ENCODE measurements around the gene POGLUT3.

The POGLUT3 gene, protein sequence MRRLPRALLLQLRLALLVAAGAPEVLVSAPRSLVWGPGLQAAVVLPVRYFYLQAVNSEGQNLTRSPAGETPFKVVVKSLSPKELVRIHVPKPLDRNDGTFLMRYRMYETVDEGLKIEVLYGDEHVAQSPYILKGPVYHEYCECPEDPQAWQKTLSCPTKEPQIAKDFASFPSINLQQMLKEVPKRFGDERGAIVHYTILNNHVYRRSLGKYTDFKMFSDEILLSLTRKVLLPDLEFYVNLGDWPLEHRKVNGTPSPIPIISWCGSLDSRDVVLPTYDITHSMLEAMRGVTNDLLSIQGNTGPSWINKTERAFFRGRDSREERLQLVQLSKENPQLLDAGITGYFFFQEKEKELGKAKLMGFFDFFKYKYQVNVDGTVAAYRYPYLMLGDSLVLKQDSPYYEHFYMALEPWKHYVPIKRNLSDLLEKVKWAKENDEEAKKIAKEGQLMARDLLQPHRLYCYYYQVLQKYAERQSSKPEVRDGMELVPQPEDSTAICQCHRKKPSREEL
- 6.7 to 15.8 reads per million in 2 experiments for total RNA-seq

DNA sequence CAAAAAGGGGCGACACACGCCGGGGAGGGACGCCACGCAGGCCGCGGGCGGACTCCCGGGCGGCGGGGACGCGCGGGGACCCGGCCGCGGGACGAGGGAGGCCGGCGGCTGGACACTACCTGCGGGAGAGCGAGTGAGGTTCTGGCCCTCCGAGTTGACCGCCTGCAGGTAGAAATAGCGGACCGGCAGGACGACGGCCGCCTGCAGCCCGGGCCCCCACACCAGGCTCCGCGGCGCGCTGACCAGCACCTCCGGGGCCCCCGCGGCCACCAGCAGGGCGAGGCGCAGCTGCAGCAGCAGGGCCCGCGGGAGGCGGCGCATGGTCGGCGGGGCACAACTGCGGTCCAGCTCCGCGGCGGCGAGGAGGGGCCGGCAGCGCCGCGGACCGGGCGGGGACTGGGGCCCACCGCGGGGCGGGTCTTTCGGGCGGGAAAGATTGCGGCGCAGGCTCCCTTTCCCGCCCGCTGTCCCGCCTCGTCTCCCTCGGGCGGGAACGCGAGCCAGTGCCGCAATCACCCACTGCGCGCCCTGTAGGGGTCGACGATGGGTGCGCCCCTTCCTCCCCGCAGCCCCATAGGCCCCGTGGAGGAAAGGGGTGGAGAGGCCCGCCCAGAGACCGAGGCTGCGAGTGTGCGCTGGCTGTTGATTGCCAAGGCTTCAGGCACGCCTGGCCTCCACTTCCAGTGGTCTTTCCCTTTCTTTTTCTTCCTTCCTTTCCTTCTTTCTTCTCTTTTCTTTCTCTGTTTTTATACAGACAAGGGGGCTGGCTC lies at the start of gene POGLUT3:
Gene POGLUT3, minus strand, starts transcription at position 339 of the 770 bp plus-strand sequence. Its CDS starts 18 bp downstream, at position 321.
- DNase-seq (ENCODE audit: low read depth) = peak; percentile 20

DNA sequence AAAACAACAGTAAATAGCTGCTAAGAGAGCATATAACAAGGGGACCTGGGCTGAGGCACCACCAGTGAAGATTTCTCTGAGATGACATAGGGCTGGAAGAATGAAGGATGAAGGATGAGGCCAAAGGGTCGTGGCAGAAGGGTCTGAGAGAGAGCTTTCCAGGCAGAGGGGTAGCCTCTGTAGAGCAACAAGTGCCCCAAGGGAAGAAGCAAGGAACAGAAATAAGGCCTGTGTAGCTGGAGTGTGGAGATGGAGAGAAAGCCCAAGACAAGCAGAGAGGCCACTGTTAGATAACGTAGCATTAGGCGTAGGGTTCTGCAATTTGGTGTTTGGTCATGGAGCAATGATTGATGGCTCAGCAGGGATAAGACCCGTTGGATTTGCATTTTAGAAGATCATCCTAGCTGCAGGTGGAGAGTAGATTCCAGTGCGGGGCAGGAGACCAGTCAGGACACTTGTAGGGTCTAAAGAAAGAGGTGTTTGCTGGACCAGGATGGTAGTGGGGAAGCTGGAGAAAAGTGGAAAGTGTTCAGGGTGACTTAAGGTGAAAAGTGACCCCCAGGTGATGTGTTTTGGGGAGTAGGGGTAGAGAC lies 47.8 kb upstream of the POGLUT3 start:
- DNase-seq (ENCODE audit: low read depth) = no peak

DNA sequence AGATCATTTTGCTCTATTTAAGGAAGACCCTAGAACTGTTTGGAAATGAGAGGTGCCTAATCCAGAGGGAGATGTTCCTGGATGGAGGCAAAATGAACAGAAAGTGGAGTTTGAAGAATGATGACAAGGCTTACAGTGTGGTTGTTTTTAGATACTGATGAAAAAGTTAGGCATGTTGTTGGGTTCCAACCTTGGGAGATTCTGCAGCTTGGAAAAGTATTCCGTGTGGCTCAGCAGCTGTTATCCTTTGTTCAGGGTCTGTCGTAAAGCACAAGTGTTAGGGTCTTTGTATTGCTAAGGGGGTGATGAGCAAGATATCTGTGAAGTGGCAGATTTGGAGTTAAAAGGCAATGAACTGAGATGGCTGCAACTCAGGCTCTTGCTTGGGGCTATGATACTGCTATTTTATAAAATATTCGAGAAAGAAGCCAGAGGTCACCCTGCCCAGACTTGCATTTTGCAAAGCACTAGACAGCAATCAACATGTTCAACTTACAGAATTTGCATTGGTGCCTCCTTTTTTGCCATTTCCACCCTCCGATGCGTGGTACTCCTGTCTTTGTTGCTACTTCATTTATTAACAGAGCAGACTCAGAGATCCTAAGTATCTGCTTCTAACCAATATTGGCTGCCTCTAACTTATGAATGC lies 45.3 kb upstream of the POGLUT3 start:
- no peak for DNase-seq (ENCODE audit: low read depth)

DNA sequence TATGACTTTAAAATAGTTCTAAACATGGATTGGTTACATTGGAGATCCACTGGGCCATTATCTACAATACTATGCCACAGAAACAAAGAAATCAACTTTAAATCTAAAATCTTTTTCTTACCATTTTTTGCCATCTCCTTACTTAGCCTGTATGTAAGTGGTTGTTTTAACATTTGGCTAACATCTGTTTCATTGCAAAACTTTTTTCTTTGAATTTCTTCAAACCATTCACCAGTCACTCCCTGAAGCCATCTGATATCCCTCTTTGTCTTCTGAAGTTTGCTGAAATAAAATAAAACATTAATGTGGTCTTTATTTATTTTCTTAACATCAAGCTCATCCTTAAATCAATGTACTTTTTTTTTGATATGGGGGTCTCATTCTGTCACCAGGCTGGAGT lies 43.3 kb upstream of the POGLUT3 start:
- DNase-seq (ENCODE audit: low read depth) = no peak

DNA sequence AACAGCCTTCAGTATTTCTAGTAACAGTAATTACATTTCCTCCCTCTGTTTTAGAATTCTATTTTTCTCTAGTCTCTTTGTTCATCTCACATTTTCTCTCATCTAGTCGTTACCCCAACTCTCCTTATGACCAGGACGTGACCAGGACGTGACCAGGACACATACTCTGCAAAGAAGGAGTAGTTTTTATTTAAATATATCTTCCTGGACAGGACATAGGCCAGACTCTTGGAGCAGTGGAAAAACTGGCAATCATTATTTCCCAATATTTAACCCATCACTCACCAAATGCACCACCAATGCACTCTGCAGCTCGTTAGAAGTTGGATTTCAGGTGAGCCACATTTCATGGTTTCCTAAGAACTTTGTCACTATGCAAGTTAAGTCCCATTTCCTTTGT lies 40.3 kb upstream of the POGLUT3 start:
- no peak for DNase-seq (ENCODE audit: low read depth)

DNA sequence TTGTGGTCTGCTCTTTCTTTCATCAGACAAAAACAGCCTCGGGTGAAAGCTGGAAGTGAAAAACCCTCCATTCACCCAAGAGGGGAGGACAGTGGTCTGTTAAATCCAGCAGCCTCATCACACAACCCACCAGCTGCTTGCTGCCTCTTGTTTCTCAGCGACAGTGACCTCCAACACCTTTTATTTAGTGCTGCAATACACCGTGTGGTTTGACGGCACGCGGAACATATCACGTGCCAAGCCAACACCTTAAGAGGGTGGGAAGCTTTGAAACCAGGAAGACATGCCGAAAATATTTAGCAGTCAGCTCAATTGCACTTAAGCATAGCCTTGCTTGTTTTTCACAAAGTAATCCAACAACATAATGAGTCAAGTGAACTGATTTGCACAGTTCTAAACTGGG lies 39.8 kb upstream of the POGLUT3 start:
- DNase-seq (ENCODE audit: low read depth) = no peak

DNA sequence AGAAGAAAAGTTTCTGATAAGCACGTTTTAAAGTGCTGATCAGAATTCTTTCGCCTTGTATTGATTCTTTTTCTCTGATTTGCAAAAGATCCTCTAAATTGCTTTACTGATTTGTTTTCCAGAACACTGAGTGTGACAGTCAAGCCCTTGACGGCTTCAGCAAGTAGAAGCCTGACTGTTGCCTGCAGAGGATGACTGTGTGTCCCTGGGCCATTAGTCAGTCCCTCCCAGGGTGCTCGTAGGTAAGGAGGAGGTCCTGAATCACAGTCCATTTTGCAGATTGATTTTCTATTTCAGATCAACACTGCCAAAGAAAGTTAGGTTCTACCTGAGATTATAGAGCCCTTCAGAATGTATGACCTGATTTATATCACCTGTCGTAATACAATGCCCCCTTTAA lies 38.6 kb upstream of the POGLUT3 start:
- DNase-seq (ENCODE audit: low read depth) = no peak

DNA sequence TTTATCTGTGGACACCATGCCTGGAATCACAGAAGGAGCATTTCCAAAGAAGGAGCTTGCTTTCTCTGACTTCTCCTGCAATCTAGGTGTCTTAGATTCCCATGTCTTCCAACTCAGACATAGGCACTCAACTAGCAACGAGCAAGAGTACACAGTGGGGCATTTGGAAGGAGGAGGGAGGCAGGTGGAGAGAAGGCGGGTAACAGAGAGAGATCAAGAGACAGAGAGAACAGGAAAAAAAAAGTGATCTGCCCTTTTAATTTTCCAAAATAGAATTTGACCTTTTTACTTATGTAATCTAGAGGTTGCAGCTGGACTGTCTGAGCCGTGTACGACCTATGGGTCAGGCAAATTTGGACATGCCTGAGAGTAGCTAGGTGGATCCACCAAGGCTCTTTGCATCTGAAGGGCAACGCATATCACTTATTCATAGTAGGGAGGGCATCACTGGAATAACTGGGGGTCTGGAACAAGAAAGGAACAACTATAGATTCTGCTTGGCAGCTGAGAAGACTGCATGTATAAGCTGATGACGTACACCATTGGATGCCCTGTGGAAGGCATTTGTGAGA lies 37.3 kb upstream of the POGLUT3 start:
- no peak for DNase-seq (ENCODE audit: low read depth)

DNA sequence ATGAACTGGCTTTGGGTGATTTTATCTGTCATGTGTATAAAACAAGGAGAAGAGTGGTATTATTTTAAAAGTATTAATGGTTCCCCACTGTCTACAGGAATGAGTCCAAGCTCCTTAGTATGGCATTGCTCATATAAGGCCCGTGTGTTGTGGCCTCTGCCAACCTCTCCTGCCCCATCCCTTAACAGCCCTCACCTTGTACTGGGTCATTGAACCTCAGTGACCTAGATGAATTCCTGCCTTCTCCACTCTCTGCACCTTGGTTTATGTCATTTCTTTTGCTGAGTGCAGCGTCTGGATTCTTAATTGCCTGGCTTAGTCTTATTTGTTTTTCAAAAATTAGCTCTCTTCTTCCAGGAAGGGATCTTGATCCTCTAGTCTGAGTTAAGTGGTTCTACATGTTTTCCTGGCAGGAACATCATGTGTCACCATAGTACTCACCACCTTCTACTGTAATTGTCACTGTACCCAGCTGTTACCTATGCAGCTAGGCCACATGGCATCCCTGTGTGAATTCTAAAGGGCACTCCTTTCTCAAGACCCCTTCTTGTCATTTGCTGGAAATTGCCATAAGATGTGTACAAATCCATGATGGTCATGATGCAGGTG lies 36.2 kb upstream of the POGLUT3 start:
- no peak for DNase-seq (ENCODE audit: low read depth)

DNA sequence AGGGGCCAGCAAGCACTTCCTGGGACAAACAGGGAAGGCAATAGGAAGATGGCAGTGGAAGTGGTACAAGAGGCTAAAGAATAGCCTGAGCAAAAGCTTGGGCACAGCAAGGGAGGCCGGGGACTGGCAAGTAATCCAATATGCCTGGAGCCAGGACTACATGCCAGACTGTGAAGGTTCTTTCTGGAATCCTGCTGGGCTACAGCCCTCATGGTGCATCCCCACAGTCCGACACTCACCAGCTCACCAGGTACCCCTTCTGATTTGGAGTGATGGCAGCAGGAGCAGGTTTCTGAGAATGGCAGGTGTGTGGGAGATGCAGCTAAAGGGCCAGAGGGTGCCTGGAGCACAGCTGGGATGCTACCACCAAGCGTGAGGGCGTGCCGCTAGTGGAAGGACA lies 32.2 kb upstream of the POGLUT3 start:
- DNase-seq (ENCODE audit: low read depth) = no peak

DNA sequence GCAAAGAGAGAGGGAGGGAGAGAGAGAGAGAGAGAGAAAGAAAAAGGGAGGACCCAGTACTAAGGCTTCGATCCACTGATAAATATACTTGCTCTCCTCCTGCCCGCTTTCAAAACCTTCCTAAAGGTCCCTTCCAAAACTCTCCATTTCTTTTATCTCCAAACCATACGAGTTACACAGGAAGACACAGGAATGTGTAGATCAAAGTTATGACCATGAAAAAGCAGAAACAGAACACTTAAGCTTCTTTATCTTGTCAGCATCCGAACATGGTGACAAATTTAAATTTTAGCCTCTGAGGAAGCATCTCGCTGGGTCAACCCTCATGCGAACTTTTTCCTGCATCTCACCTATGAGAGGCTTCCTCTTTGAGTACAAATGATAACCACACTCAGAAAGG lies 29.2 kb upstream of the POGLUT3 start:
- DNase-seq (ENCODE audit: low read depth) = no peak

DNA sequence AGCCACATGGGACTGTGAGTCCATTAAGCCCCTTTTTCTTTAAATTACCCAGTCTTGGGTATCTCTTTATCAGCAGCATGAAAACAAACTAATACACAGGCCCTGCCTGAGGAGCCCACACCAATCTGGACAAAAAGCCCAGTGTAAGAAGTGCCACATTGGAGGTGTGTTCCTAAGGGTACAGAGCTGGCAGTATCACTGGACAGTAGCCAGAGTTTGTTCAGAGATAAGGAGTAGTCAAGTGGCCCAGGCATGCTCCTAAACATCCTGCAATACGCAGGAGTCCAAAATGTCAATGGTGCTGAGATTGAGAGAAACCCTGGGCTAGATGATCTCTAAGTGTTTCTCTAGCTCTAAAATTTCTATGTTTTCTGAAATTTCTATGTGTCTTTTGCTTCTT lies 27.0 kb upstream of the POGLUT3 start:
- DNase-seq (ENCODE audit: low read depth) = no peak

DNA sequence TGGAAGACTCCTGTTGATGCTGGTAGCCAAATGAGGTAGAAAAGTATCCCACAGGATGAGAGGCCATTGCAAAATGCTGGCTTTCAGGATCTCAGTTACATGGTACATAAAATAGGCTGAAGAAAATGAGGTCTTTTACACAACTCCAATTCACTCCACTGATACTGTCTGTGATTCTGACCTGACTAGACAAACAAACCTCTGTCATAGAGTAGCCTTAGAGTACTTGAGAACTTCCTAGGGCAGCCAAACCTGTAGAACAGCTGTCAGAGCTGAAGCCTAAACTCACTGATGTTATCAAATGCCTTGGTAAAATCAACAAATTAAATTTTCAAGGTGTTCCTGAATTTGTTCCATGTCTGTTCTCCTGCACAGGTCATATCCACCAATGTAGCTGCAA lies 26.2 kb upstream of the POGLUT3 start:
- DNase-seq (ENCODE audit: low read depth) = no peak

DNA sequence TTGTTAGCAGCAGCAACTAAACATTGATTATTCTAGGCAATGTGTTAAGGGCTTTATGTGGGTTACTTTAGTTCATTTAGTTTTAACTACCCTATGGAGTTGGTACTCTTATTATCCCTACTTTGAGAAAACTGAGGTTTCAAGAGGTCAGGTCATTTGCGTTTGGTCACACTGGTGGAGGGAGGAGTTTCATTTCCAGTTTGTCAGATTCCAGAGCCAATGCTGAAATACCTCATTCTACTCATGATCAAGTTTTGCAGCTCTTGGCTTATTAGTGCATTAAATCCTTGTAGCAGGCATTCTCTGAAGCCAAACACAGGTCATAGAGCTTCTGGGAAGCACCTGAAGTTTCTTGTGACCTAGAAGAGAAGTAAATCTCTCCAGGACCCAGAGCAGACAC lies 24.1 kb upstream of the POGLUT3 start:
- no peak for DNase-seq (ENCODE audit: low read depth)

DNA sequence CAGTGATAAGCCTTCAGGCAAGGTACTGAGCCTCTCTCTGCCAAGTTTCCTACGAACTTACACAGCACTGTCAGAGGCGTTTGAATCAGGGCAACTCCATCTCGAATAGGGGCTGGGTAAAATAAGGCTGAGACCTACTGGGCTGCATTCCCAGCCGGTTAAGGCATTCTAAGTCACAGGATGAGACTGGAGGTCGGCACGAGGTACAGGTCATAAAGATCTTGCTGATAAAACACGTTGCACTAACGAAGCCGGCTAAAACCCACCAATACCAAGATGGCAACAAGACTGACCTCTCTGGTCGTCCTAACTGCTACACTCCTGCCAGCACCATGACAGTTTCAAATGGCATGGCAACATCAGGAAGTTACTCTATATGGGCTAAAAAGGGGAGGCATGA lies 20.4 kb upstream of the POGLUT3 start:
- DNase-seq (ENCODE audit: low read depth) = no peak

DNA sequence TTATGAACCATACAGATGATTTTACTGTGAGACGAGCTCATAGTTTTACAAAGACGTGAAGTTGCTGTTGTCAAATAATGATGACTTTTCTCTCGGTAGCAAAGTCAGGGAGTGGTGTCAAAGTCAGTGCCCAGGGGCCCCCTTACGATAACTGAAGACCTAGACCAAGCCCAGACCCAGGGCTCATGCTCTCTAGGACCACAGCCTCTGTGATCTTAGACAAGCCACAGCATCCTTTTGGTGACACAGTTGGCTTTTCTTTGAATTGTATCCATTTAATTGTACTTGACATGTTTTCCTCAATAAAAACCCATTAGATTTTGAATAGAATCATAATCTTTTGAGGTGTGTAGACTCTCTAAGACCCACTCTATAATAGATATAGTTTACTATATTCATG lies 17.9 kb upstream of the POGLUT3 start:
- no peak for DNase-seq (ENCODE audit: low read depth)

DNA sequence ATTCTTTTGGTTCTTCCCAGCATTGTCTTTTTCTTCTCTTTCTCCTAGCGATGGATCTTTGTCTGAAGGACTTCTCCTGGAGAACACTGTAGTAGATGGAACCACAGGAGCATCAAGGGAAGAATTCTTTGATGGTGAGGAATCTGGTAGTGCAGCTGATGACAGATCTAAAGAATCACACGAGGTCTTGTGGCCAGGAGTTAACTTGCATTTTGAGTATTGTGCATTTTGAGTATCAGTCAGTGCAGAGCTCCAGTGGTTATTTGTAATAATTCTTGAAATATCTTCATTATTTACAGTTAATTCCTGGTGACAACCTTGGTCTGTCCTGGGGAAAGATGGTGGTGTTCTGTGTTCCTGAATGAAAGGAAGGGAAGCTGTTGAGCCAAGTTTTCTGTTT lies 14.5 kb upstream of the POGLUT3 start:
- no peak for DNase-seq (ENCODE audit: low read depth)

DNA sequence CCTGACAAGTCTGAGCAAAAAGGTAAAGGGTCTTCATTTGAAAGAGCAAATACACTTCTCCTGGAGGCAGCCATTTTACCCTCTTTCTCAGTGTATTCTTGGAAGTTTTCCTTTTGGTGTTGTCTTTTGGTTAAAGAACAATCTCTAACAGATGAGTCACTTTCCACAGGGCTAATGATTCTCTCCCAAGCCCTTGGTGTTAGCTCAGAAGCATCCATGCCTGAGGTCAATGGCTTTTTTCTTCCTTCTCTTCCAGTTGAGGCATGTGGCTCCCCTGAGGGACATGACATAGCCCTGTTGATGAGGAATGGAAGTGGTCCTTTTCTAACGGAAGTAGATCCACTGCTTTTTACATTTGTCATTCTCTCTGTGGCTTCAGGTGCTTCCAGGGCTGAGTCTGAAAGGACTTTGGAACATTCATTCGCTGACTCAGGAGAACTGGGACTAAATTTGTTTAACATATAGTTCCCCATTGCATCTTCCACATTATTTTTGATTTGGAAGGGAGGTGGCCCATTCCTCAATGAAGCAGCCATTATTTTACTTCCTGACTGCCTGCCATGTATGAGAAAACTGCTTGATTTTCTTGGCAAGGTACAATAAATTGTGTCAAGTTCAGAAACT lies 13.8 kb upstream of the POGLUT3 start:
- no peak for DNase-seq (ENCODE audit: low read depth)

DNA sequence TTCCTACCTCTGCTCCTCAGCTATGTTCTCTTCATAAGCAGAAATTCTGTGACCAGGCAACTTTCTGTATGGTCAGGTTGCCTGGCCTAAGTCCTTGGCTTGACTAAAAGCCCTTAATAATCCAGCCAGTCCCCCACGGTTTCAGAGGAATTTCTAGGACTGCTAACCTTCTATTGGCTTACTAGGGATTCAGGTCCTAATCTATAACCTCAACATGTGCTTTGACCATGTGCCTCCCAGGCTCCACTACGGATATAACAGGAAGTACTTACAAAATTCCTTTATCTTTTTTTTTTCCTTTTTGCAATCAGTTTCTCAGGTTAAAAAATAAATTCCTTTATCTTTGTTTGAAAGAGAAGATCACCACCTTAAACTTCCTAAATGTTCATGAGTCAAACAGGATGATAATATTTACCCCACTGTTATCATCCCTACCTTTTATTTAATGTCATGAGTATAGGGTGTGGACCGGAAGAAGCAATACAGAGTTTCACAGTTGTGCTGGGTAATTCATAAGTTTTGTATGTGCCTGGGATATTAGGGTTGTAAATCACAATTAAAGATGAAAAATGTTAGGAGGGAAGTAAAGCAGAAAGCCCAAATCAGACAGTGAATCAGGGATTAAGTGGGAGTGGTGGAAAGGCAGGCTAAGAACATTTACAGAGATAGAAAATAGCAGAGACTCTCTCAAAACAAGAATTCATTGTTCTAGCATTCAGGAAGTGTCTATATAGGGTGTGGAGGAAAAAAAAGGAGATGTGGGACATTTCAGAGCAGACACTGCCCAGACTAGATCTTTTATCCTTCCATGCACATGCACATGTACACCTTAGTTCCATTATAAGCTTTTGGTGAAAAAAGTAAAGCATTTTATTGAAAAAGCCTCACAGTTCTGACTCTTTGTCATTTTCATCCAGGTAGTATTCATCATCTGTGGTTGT lies 10.7 kb upstream of the POGLUT3 start:
- DNase-seq (ENCODE audit: low read depth) = no peak

DNA sequence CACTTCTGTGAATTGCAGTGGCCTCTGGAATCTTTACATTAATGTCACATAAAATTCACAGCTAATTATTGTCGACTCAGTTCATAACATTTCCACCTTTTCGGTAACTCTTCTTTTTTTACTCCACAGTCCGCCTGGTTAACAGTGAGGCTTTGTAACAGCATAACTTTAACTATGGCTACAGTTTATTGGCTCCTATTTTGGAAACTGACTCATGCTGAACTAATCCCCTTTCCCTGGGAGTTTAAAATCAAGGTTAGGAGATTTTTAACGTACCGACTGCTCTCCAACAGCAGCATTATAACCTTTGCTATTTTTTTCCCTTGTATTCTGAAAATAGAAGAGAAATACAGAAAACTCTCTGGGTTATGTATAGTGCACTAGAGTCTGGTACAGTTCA lies 3.2 kb upstream of the POGLUT3 start:
- DNase-seq (ENCODE audit: low read depth) = no peak

Measured in T follicular helper cell (primary cell).